Activated CD8-positive, alpha-beta memory T cell treated with anti-CD3 and anti-CD28 coated beads for 36 hours (primary cell): ENCODE results near the gene C8G. TPM values are rescaled to one million over a fixed set of nuclear protein-coding genes. Genes with fewer than 3 reads are reported as not detected.

Experiments used
- total RNA-seq, 2 experiments: library from RNA; stranded (reverse); gene quantifications; one replicate each; pipeline ENCODE4 v1.2.3, GENCODE V29; 2021

Gene C8G
- total RNA-seq, 2 experiments from 2014 or later: 0.69 TPM; not detected in 1

Other genes with a start within 250 kb of the C8G start
- not detected for gene DIPK1B, start 232.7 kb upstream of the C8G start, total RNA-seq
- 1 to 10 TPM; 1.1 to 1.6 TPM for gene LCN10, start 202.3 kb upstream of the C8G start, total RNA-seq
- not detected for gene LCN6, start 196.7 kb upstream of the C8G start, total RNA-seq
- not detected for gene LCN8, start 187.0 kb upstream of the C8G start, total RNA-seq
- gene LCN15, start 180.7 kb upstream of the C8G start, total RNA-seq: not detected
- 10 to 100 TPM; 48.4 to 53.3 TPM for gene TMEM141, start 153.9 kb upstream of the C8G start, total RNA-seq
- gene CCDC183, start 148.9 kb upstream of the C8G start, total RNA-seq: under 1 TPM in 1 of 2 experiments, not detected in 1; 0.46 TPM
- gene RABL6, start 137.3 kb upstream of the C8G start, total RNA-seq: 100 to 1,000 TPM; 101 to 106 TPM
- gene AJM1, start 102.8 kb upstream of the C8G start, total RNA-seq: 1 to 10 TPM; 3.8 to 3.9 TPM
- gene PHPT1, start 95.8 kb upstream of the C8G start, total RNA-seq: 100 to 1,000 TPM; 104 to 105 TPM
- gene MAMDC4, start 92.9 kb upstream of the C8G start, total RNA-seq: 10 to 100 TPM; 14.1 to 15.3 TPM
- gene EDF1, start 78.9 kb upstream of the C8G start, total RNA-seq: 100 to 1,000 TPM; 320 to 322 TPM
- gene TRAF2, start 58.7 kb upstream of the C8G start, total RNA-seq: 10 to 100 TPM; 48.1 to 55.0 TPM
- gene FBXW5, start 505 bp upstream of the C8G start, total RNA-seq: 10 to 100 TPM; 81.2 to 82.1 TPM
- under 1 TPM; 0.73 to 0.89 TPM for gene LCN12, start 7.0 kb downstream of the C8G start, total RNA-seq
- not detected for gene PTGDS, start 32.3 kb downstream of the C8G start, total RNA-seq
- under 1 TPM in 1 of 2 experiments, not detected in 1; 0.10 TPM for gene LCNL1, start 37.8 kb downstream of the C8G start, total RNA-seq
- gene PAXX, start 47.2 kb downstream of the C8G start, total RNA-seq: 10 to 100 TPM; 66.9 to 74.6 TPM
- gene CLIC3, start 51.3 kb downstream of the C8G start, total RNA-seq: not detected
- gene ABCA2, start 83.0 kb downstream of the C8G start, total RNA-seq: 10 to 100 TPM in 1 of 2 experiments, 1 to 10 TPM in 1; 9.8 to 10.3 TPM
- under 1 TPM in 1 of 2 experiments, not detected in 1; 0.06 TPM for gene FUT7, start 86.8 kb downstream of the C8G start, total RNA-seq
- 10 to 100 TPM; 28.2 to 31.4 TPM for gene NPDC1, start 100.9 kb downstream of the C8G start, total RNA-seq
- gene ENTPD2, start 108.8 kb downstream of the C8G start, total RNA-seq: not detected
- 10 to 100 TPM; 16.4 to 16.5 TPM for gene SAPCD2, start 125.3 kb downstream of the C8G start, total RNA-seq
- gene UAP1L1, start 132.3 kb downstream of the C8G start, total RNA-seq: 10 to 100 TPM; 27.2 to 29.6 TPM
- gene MAN1B1, start 141.7 kb downstream of the C8G start, total RNA-seq: 10 to 100 TPM; 30.0 to 34.1 TPM
- 100 to 1,000 TPM; 323 to 333 TPM for gene DPP7, start 169.5 kb downstream of the C8G start, total RNA-seq
- gene GRIN1, start 193.9 kb downstream of the C8G start, total RNA-seq: under 1 TPM in 1 of 2 experiments, not detected in 1; 0.06 TPM
- gene LRRC26, start 224.8 kb downstream of the C8G start, total RNA-seq: not detected
- not detected for gene TMEM210, start 226.8 kb downstream of the C8G start, total RNA-seq
- 10 to 100 TPM; 49.1 to 51.8 TPM for gene ANAPC2, start 243.3 kb downstream of the C8G start, total RNA-seq
- 100 to 1,000 TPM; 103 TPM for gene SSNA1, start 243.4 kb downstream of the C8G start, total RNA-seq